ENCODE data around the gene CEACAM18. TPM values are rescaled to one million over a fixed set of nuclear protein-coding genes. Genes with fewer than 3 reads are reported as not detected.

Gene CEACAM18
- total and polyA plus RNA-seq, 2 donors (not counting 3 experiments of a cell fraction or from before 2014, with no cell fraction given): not detected

DNA sequence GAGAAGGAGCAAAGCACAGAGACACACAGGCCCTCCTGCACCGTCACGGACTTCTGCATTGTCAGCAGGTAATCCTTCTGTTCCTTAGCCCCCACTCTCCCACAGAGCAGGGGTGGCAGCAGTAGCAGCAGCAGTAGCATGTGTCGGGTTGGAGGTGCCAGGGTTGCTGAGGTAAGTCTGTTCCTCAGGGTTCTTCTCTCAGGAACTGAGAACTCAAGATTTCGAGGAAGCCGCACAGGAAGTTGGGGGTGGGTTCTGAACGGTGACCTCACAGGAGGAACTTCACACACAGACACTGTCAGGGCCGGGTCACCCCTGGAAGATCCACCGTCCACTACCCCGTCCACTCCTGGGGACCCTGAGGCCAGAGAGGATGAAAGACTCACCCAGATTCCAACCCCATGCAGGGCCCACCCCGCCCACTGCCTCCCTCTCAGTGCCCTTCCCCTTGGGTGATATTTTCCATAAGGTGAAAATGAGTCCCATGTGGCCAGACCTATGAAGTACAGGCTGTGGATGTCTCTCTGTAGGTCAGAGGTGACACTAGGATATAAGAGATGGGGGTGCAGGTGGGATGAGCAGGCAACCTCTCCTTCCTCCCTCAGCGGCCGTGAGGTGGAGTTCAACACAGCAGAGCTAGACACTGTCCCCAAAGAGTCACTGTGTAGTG is 23.4 kb downstream of the CEACAM18 start, which contains the start of gene SIGLEC12:
Gene SIGLEC12, minus strand, starts transcription at position 207 of the 670 bp plus-strand sequence. Its CDS starts 67 bp downstream, at position 140.
- no peaks in the 10 kb centered on the region for H3K9me1 ChIP-seq (replicated peaks; ENCODE audit: control insufficient read depth, extremely low read depth, insufficient read depth, low read length)
- TF ChIP-seq FOS (IDR thresholded peaks at IDR 0.05; ENCODE audit: borderline replicate concordance, insufficient read depth, low read length) (no peak), POLR2A (IDR thresholded peaks at IDR 0.05; ENCODE audit: low read depth, low read length) (no peak), MYC (IDR thresholded peaks at IDR 0.05; ENCODE audit: low read depth, low read length) (no peak), EZH2 (IDR thresholded peaks at IDR 0.05; ENCODE audit: borderline replicate concordance, low read depth, low read length, severe bottlenecking) (no peak), GATA2 (IDR thresholded peaks at IDR 0.05; ENCODE audit: insufficient read depth, insufficient read length, low read depth, low read length) (no peak), JUN (IDR thresholded peaks at IDR 0.05; ENCODE audit: borderline replicate concordance, insufficient read depth, insufficient read length, low read depth) (no peak), POLR2AphosphoS5 (IDR thresholded peaks at IDR 0.05; ENCODE audit: insufficient read depth, low read depth, low read length) (no peak)
- no peaks in the 10 kb centered on the region for H4K20me1 ChIP-seq (replicated peaks; ENCODE audit: control insufficient read depth, extremely low read depth, insufficient read depth, low read length)
- no peak within 1 kb of the TSS for H2AFZ ChIP-seq (ENCODE audit: low read depth, low read length)
- FAIRE-seq: no peak
- no peaks in the 10 kb centered on the region for H3K4me1 ChIP-seq (ENCODE audit: control insufficient read depth, extremely low read depth, insufficient read depth, low read length)
- DNase-seq (ENCODE audit: low read depth, low spot score): no peak
- dilution Hi-C loops (cut with MboI; ENCODE audit: extremely low pct_ligation_motif_present, low sequenced_read_pairs): no loop called here
- H3K27me3 ChIP-seq (ENCODE audit: control insufficient read depth in 2 of 2, insufficient read depth in 2 of 2, low read length in 2 of 2): no peaks in the 10 kb centered on the region
- no peaks in the 10 kb centered on the region for H3K36me3 ChIP-seq (ENCODE audit: control insufficient read depth in 2 of 2, extremely low read depth in 1 of 2, insufficient read depth in 2 of 2, low read length in 2 of 2)
- intact Hi-C loops (cut with micrococcal nuclease): no loop called here
- no peaks in the 10 kb centered on the region for H3K79me2 ChIP-seq (ENCODE audit: control insufficient read depth, insufficient read depth, low read length)
- H3K4me3 ChIP-seq (replicated peaks in 1 of 3; ENCODE audit: insufficient read depth in 1 of 3, low read depth in 1 of 3, low read length in 3 of 3): no peak within 1 kb of the TSS
- POLR2A ChIA-PET: no interaction called here
- no peak within 1 kb of the TSS for H3K27ac ChIP-seq (ENCODE audit: insufficient read depth, low read depth, low read length)
- H3K4me2 ChIP-seq (ENCODE audit: insufficient read depth, low read length): no peak within 1 kb of the TSS
- no peak within 1 kb of the TSS for H3K9ac ChIP-seq (replicated peaks; ENCODE audit: extremely low read depth, insufficient read depth, low read length)
- H3K9me3 ChIP-seq (replicated peaks; ENCODE audit: control insufficient read depth, insufficient read depth, low read length): no peaks in the 10 kb centered on the region
- BruUV-seq (replicated peaks): no TSS peak
- CTCF ChIA-PET: no interaction called here

DNA sequence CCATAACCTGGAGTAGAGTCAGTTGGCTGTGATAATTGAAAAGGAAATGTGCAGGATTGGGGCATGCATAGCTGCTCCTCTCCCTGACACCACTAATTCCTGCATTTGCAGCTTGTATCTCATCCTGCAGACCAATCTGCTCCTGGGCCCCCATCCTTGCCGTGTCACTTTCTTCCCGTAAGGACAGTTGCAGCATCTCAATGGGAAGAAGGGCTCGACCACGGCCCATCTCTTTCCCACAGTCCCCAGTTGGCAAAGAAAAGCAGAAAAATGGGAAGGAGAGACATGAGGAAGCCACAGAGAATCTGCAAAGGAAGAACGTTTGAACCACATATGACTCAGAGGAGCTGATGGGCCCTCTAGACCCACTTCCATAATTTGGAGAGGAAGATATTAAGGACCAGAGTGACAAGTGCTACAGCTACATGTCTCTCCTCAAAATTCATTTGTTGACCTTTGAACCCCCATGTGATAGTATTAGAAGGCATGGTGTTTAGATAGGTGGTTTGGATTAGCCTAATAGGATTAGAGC is 25.0 kb downstream of the CEACAM18 start:
- Histone ChIP-seq H4K20me1 (replicated peaks; ENCODE audit: control insufficient read depth, extremely low read depth, insufficient read depth, low read length) (no peaks in the 10 kb centered on the region), H3K9ac (replicated peaks; ENCODE audit: extremely low read depth, insufficient read depth, low read length) (no peak overlapping the region), H3K9me1 (replicated peaks; ENCODE audit: control insufficient read depth, extremely low read depth, insufficient read depth, low read length) (no peaks in the 10 kb centered on the region), H2AFZ (ENCODE audit: low read depth, low read length) (no peak overlapping the region), H3K36me3 (ENCODE audit: control insufficient read depth in 2 of 2, extremely low read depth in 1 of 2, insufficient read depth in 2 of 2, low read length in 2 of 2) (no peaks in the 10 kb centered on the region), H3K27ac (ENCODE audit: insufficient read depth, low read depth, low read length) (no peak overlapping the region), H3K4me2 (ENCODE audit: insufficient read depth, low read length) (no peak overlapping the region), H3K79me2 (ENCODE audit: control insufficient read depth, insufficient read depth, low read length) (no peaks in the 10 kb centered on the region), H3K4me3 (replicated peaks in 1 of 3; ENCODE audit: insufficient read depth in 1 of 3, low read depth in 1 of 3, low read length in 3 of 3) (no peak overlapping the region), H3K9me3 (replicated peaks; ENCODE audit: control insufficient read depth, insufficient read depth, low read length) (no peaks in the 10 kb centered on the region), H3K27me3 (ENCODE audit: control insufficient read depth in 2 of 2, insufficient read depth in 2 of 2, low read length in 2 of 2) (no peaks in the 10 kb centered on the region), H3K4me1 (ENCODE audit: control insufficient read depth, extremely low read depth, insufficient read depth, low read length) (no peaks in the 10 kb centered on the region)
- DNase-seq (ENCODE audit: low read depth, low spot score): no peak
- no peak for FAIRE-seq
- dilution Hi-C loops (cut with MboI; ENCODE audit: extremely low pct_ligation_motif_present, low sequenced_read_pairs) (no loop called here), intact Hi-C loops (cut with micrococcal nuclease) (no loop called here)
- CTCF ChIA-PET: no interaction called here
- no peak for TF ChIP-seq GATA2 (IDR thresholded peaks at IDR 0.05; ENCODE audit: insufficient read depth, insufficient read length, low read depth, low read length)
- no peak for TF ChIP-seq POLR2AphosphoS5 (IDR thresholded peaks at IDR 0.05; ENCODE audit: insufficient read depth, low read depth, low read length)
- no peak for TF ChIP-seq FOS (IDR thresholded peaks at IDR 0.05; ENCODE audit: borderline replicate concordance, insufficient read depth, low read length)
- TF ChIP-seq, protein P1, sequence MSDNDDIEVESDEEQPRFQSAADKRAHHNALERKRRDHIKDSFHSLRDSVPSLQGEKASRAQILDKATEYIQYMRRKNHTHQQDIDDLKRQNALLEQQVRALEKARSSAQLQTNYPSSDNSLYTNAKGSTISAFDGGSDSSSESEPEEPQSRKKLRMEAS (IDR thresholded peaks at IDR 0.05; ENCODE audit: insufficient read depth, insufficient read length): no peak
- no peak for TF ChIP-seq POLR2A (IDR thresholded peaks at IDR 0.05; ENCODE audit: low read depth, low read length)
- TF ChIP-seq JUN (IDR thresholded peaks at IDR 0.05; ENCODE audit: borderline replicate concordance, insufficient read depth, insufficient read length, low read depth): no peak
- no TSS peak for BruUV-seq (replicated peaks)
- POLR2A ChIA-PET: no interaction called here
